HG03520 (cell line): ENCODE measurements around the gene EZR.

Experiments
- ATAC-seq: cut with Tn5 transposase; IDR thresholded peaks from one replicate; pipeline ENCODE4 v1.9.1; 2021; ENCODE audit warnings: mild to moderate bottlenecking, moderate library complexity; ENCODE audit not compliant: unreplicated experiment

The EZR gene

GRCh38 chr6:158780246-158780884 is 38.8 kb downstream of the EZR start:
- no peak for ATAC-seq

- ATAC-seq: no peak
Measured at GRCh38 chr6:158778005-158778527, 41.1 kb downstream of the EZR start.

- no peak for ATAC-seq
Measured at GRCh38 chr6:158777510-158777909, 41.7 kb downstream of the EZR start.

- no peak for ATAC-seq
Measured at GRCh38 chr6:158776737-158777136, 42.4 kb downstream of the EZR start.

GRCh38 chr6:158775832-158776231 is 43.3 kb downstream of the EZR start:
- no peak for ATAC-seq

GRCh38 chr6:158774717-158775449 is 44.3 kb downstream of the EZR start:
- no peak for ATAC-seq

GRCh38 chr6:158773581-158774449 is 45.4 kb downstream of the EZR start:
- no peak for ATAC-seq

- ATAC-seq: no peak
Measured at GRCh38 chr6:158772851-158773371, 46.3 kb downstream of the EZR start.

GRCh38 chr6:158772172-158772571 is 47.0 kb downstream of the EZR start:
- no peak for ATAC-seq

- ATAC-seq: no peak
Measured at GRCh38 chr6:158771399-158772152, 47.6 kb downstream of the EZR start.

- no peak for ATAC-seq
Measured at GRCh38 chr6:158770533-158771330, 48.4 kb downstream of the EZR start.

- no peak for ATAC-seq
Measured at GRCh38 chr6:158769771-158770432, 49.3 kb downstream of the EZR start.

GRCh38 chr6:158769234-158769770 is 49.9 kb downstream of the EZR start:
- no peak for ATAC-seq

- no peak for ATAC-seq
Measured at GRCh38 chr6:158768436-158768835, 50.7 kb downstream of the EZR start.

GRCh38 chr6:158767709-158768108 is 51.5 kb downstream of the EZR start:
- ATAC-seq: no peak

- ATAC-seq: no peak
Measured at GRCh38 chr6:158766621-158767455, 52.3 kb downstream of the EZR start.

GRCh38 chr6:158765499-158766068 is 53.6 kb downstream of the EZR start:
- ATAC-seq: no peak

- ATAC-seq: no peak
Measured at GRCh38 chr6:158764926-158765325, 54.2 kb downstream of the EZR start.
